ENCODE data around the gene CRHR2.

Gene CRHR2

GRCh38 chr7:30702200-30702599, 19.9 kb upstream of the CRHR2 start:
- peaks cover 0 to 3% (median 0%) of the 10 kb centered on the region in 5 experiments for H3K27me3 ChIP-seq (replicated peaks in 2 of 5; ENCODE audit: control insufficient read depth in 4 of 5, insufficient read depth in 5 of 5, low read length in 4 of 5)

GRCh38 chr7:30700941-30701340, 18.7 kb upstream of the CRHR2 start:
- H3K27ac ChIP-seq (ENCODE audit: insufficient read depth in 1 of 2, low read depth in 1 of 2, low read length in 2 of 2, poor library complexity in 1 of 2, severe bottlenecking in 2 of 2): no peak overlapping the region
- H3K4me3 ChIP-seq (ENCODE audit: control insufficient read depth in 1 of 7, extremely low read depth in 1 of 7, insufficient read depth in 4 of 7, low read depth in 2 of 7, low read length in 6 of 7): no peak overlapping the region
- H3K9me3 ChIP-seq (ENCODE audit: control extremely low read depth in 1 of 5, control insufficient read depth in 4 of 5, insufficient read depth in 2 of 5, low read depth in 1 of 5, low read length in 4 of 5): no peaks in the 10 kb centered on the region
- H3K27me3 ChIP-seq (replicated peaks in 2 of 5; ENCODE audit: control insufficient read depth in 4 of 5, insufficient read depth in 5 of 5, low read length in 4 of 5): peaks cover 0 to 3% (median 0%) of the 10 kb centered on the region in 5 experiments
- peaks cover 0 to 18% (median 15%) of the 10 kb centered on the region in 4 experiments for H3K4me1 ChIP-seq (ENCODE audit: control extremely low read depth in 1 of 4, control insufficient read depth in 4 of 4, insufficient read depth in 4 of 4, low read length in 3 of 4)
- CTCF ChIA-PET: interaction anchor here (0.8 to 4.0 kb wide), 5 partner anchors 15 to 40 kb away, joined by 3 to 23 read pairs (median 6); partner anchors contain the start of gene CRHR2
- POLR2A ChIA-PET: no interaction called here
- H3K36me3 ChIP-seq (ENCODE audit: control insufficient read depth in 4 of 4, insufficient read depth in 4 of 4, low read length in 3 of 4): no peaks in the 10 kb centered on the region
- WGBS (ENCODE audit: insufficient coverage): 100% methylated on average over 1 of the region's 3 CpGs
- no peak for DNase-seq

More at GRCh38 chr7:30702200-30702599, 19.9 kb upstream of the CRHR2 start:
- DNase-seq: peak; percentile 25 to 45 (median 44)
- ChIA-PET CTCF (interaction anchor here (1.0 to 4.0 kb wide), 4 partner anchors 13 to 40 kb away, joined by 3 to 23 read pairs (median 6); partner anchors contain the start of gene CRHR2), POLR2A (no interaction called here)
- Histone ChIP-seq H3K9me3 (ENCODE audit: control extremely low read depth in 1 of 5, control insufficient read depth in 4 of 5, insufficient read depth in 2 of 5, low read depth in 1 of 5, low read length in 4 of 5) (no peaks in the 10 kb centered on the region), H3K36me3 (ENCODE audit: control insufficient read depth in 4 of 4, insufficient read depth in 4 of 4, low read length in 3 of 4) (no peaks in the 10 kb centered on the region), H3K4me3 (ENCODE audit: control insufficient read depth in 1 of 7, extremely low read depth in 1 of 7, insufficient read depth in 4 of 7, low read depth in 2 of 7, low read length in 6 of 7) (no peak overlapping the region), H3K27ac (ENCODE audit: insufficient read depth in 1 of 2, low read depth in 1 of 2, low read length in 2 of 2, poor library complexity in 1 of 2, severe bottlenecking in 2 of 2) (no peak overlapping the region), H3K4me1 (ENCODE audit: control extremely low read depth in 1 of 4, control insufficient read depth in 4 of 4, insufficient read depth in 4 of 4, low read length in 3 of 4) (peaks cover 0 to 15% (median 11%) of the 10 kb centered on the region in 4 experiments)
- WGBS (ENCODE audit: insufficient coverage): 100% methylated on average over 1 of the region's 1 CpG

- ChIA-PET CTCF (interaction anchor here (1.2 kb wide), 2 partner anchors 16 to 41 kb away, joined by 3 to 9 read pairs; no protein-coding TSS in a partner anchor), POLR2A (no interaction called here)
- Histone ChIP-seq H3K4me1 (ENCODE audit: control extremely low read depth in 1 of 4, control insufficient read depth in 4 of 4, insufficient read depth in 4 of 4, low read length in 3 of 4) (peaks cover 0 to 18% (median 15%) of the 10 kb centered on the region in 4 experiments), H3K27me3 (replicated peaks in 2 of 5; ENCODE audit: control insufficient read depth in 4 of 5, insufficient read depth in 5 of 5, low read length in 4 of 5) (peaks cover 0 to 3% (median 0%) of the 10 kb centered on the region in 5 experiments), H3K4me3 (ENCODE audit: control insufficient read depth in 1 of 7, extremely low read depth in 1 of 7, insufficient read depth in 4 of 7, low read depth in 2 of 7, low read length in 6 of 7) (no peak overlapping the region), H3K9me3 (ENCODE audit: control extremely low read depth in 1 of 5, control insufficient read depth in 4 of 5, insufficient read depth in 2 of 5, low read depth in 1 of 5, low read length in 4 of 5) (no peaks in the 10 kb centered on the region), H3K27ac (ENCODE audit: insufficient read depth in 1 of 2, low read depth in 1 of 2, low read length in 2 of 2, poor library complexity in 1 of 2, severe bottlenecking in 2 of 2) (no peak overlapping the region), H3K36me3 (ENCODE audit: control insufficient read depth in 4 of 4, insufficient read depth in 4 of 4, low read length in 3 of 4) (no peaks in the 10 kb centered on the region)
- WGBS (ENCODE audit: insufficient coverage): 79% methylated on average over 12 of the region's 17 CpGs
- no peak for DNase-seq
These were observed 17.6 kb upstream of the CRHR2 start for GRCh38 chr7:30699706-30700495.

GRCh38 chr7:30698481-30698880, 16.2 kb upstream of the CRHR2 start:
- no peak for DNase-seq
- Histone ChIP-seq H3K27ac (ENCODE audit: insufficient read depth in 1 of 2, low read depth in 1 of 2, low read length in 2 of 2, poor library complexity in 1 of 2, severe bottlenecking in 2 of 2) (no peak overlapping the region), H3K9me3 (ENCODE audit: control extremely low read depth in 1 of 5, control insufficient read depth in 4 of 5, insufficient read depth in 2 of 5, low read depth in 1 of 5, low read length in 4 of 5) (no peaks in the 10 kb centered on the region), H3K4me1 (ENCODE audit: control extremely low read depth in 1 of 4, control insufficient read depth in 4 of 4, insufficient read depth in 4 of 4, low read length in 3 of 4) (peaks cover 0 to 18% (median 15%) of the 10 kb centered on the region in 4 experiments), H3K27me3 (replicated peaks in 2 of 5; ENCODE audit: control insufficient read depth in 4 of 5, insufficient read depth in 5 of 5, low read length in 4 of 5) (peaks cover 0 to 3% (median 0%) of the 10 kb centered on the region in 5 experiments), H3K36me3 (ENCODE audit: control insufficient read depth in 4 of 4, insufficient read depth in 4 of 4, low read length in 3 of 4) (no peaks in the 10 kb centered on the region), H3K4me3 (ENCODE audit: control insufficient read depth in 1 of 7, extremely low read depth in 1 of 7, insufficient read depth in 4 of 7, low read depth in 2 of 7, low read length in 6 of 7) (no peak overlapping the region)
- CTCF ChIA-PET: interaction anchor here (1.0 to 3.1 kb wide), 3 partner anchors 16 to 42 kb away, joined by 3 to 8 read pairs (median 3); partner anchors contain the start of gene CRHR2
- POLR2A ChIA-PET: no interaction called here
- 96% methylated on average over 3 of the region's 4 CpGs for WGBS (ENCODE audit: insufficient coverage)

- ChIA-PET CTCF (interaction anchor here (1.0 to 3.1 kb wide), 3 partner anchors 14 to 42 kb away, joined by 3 to 9 read pairs (median 8); partner anchors contain the start of gene CRHR2), POLR2A (interaction anchor here (0.6 to 0.8 kb wide), 2 partner anchors 39 to 40 kb away, joined by 3 read pairs; no protein-coding TSS in a partner anchor)
- Histone ChIP-seq H3K4me3 (ENCODE audit: control insufficient read depth in 1 of 7, extremely low read depth in 1 of 7, insufficient read depth in 4 of 7, low read depth in 2 of 7, low read length in 6 of 7) (peak overlapping the region in 2 of 7 experiments; percentile 4 to 48), H3K27ac (ENCODE audit: insufficient read depth in 1 of 2, low read depth in 1 of 2, low read length in 2 of 2, poor library complexity in 1 of 2, severe bottlenecking in 2 of 2) (no peak overlapping the region), H3K27me3 (replicated peaks in 2 of 5; ENCODE audit: control insufficient read depth in 4 of 5, insufficient read depth in 5 of 5, low read length in 4 of 5) (peaks cover 0 to under 1% (median 0%) of the 10 kb centered on the region in 5 experiments), H3K9me3 (ENCODE audit: control extremely low read depth in 1 of 5, control insufficient read depth in 4 of 5, insufficient read depth in 2 of 5, low read depth in 1 of 5, low read length in 4 of 5) (no peaks in the 10 kb centered on the region), H3K4me1 (ENCODE audit: control extremely low read depth in 1 of 4, control insufficient read depth in 4 of 4, insufficient read depth in 4 of 4, low read length in 3 of 4) (peaks cover 0 to 18% (median 15%) of the 10 kb centered on the region in 4 experiments), H3K36me3 (ENCODE audit: control insufficient read depth in 4 of 4, insufficient read depth in 4 of 4, low read length in 3 of 4) (no peaks in the 10 kb centered on the region)
- DNase-seq: peak; percentile 10 to 52 (median 49)
- 69% methylated on average over 15 of the region's 15 CpGs for WGBS (ENCODE audit: insufficient coverage)
These were observed 15.6 kb upstream of the CRHR2 start for GRCh38 chr7:30697719-30698460.

- no peaks in the 10 kb centered on the region for H3K36me3 ChIP-seq (ENCODE audit: control insufficient read depth in 4 of 4, insufficient read depth in 4 of 4, low read length in 3 of 4)
- H3K27me3 ChIP-seq (replicated peaks in 2 of 5; ENCODE audit: control insufficient read depth in 4 of 5, insufficient read depth in 5 of 5, low read length in 4 of 5): peaks cover 0 to 4% (median 0%) of the 10 kb centered on the region in 5 experiments
- POLR2A ChIA-PET: no interaction called here
- no peaks in the 10 kb centered on the region for H3K9me3 ChIP-seq (ENCODE audit: control extremely low read depth in 1 of 5, control insufficient read depth in 4 of 5, insufficient read depth in 2 of 5, low read depth in 1 of 5, low read length in 4 of 5)
- peaks cover 0 to 16% (median 13%) of the 10 kb centered on the region in 4 experiments for H3K4me1 ChIP-seq (ENCODE audit: control extremely low read depth in 1 of 4, control insufficient read depth in 4 of 4, insufficient read depth in 4 of 4, low read length in 3 of 4)
- 88% methylated on average over 4 of the region's 13 CpGs for WGBS (ENCODE audit: insufficient coverage)
- CTCF ChIA-PET: interaction anchor here (1.0 to 1.6 kb wide), 2 partner anchors 10 to 97 kb away, joined by 3 to 5 read pairs; no protein-coding TSS in a partner anchor
- no peak overlapping the region for H3K27ac ChIP-seq (ENCODE audit: insufficient read depth in 1 of 2, low read depth in 1 of 2, low read length in 2 of 2, poor library complexity in 1 of 2, severe bottlenecking in 2 of 2)
- no peak overlapping the region for H3K4me3 ChIP-seq (ENCODE audit: control insufficient read depth in 1 of 7, extremely low read depth in 1 of 7, insufficient read depth in 4 of 7, low read depth in 2 of 7, low read length in 6 of 7)
- no peak for DNase-seq
These were observed 12.8 kb upstream of the CRHR2 start for GRCh38 chr7:30694774-30695721.
